SK-N-MC (cell line): ENCODE results near the gene BCKDHA.

Experiments used
- EZH2 ChIP-seq: fragments of 200-600 bp; sonication (generic); IDR thresholded peaks from one replicate; pipeline ENCODE4 v1.6.1; 2017; ENCODE audit warnings: antibody characterized with exemption
- FOXP2 ChIP-seq: optimal IDR thresholded peaks from 2 replicates; pipeline ENCODE3; 2011; ENCODE audit warnings: mild to moderate bottlenecking, moderate library complexity; ENCODE audit not compliant: insufficient read depth; ENCODE audit errors: extremely low read length, control extremely low read depth
- POLR2AphosphoS5 ChIP-seq: IDR thresholded peaks from 2 replicates; pipeline ENCODE4 v1.6.1; 2012; ENCODE audit warnings: mild to moderate bottlenecking, low read depth, low read length, borderline replicate concordance

DNA sequence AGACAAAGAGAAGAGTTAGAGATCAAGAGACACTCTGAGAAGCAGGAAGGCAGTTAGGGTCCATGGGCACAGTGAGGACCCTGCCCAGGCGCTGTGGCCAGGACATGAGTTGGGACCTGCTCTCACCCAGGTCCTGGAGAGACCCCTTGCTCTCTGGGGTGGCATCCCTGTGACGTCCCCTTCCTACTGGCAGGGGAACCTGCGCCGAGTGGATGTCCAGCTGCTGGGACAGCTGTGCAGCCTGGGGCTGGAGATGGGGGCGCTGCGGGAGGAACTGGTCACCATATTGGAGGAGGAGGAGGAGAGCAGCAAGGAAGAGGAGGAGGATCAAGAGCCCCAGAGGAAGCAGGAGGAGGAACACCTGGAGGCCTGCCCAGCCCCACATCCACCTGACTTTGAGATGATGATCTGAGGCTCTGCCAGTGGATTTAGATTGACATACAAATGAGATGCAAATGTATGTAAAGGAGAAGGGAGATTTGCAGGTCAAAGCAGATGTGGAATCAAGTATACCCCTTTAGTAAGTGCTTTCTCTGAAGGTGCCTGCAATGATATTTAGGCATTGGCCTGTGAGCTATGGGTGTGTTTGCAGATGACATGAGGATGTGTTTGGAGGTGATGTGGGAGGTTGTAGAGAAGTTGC, 46.3 kb downstream of the BCKDHA start:
- TF ChIP-seq EZH2 (no peak), POLR2AphosphoS5 (no peak), FOXP2 (no peak)
